Activated naive CD4-positive, alpha-beta T cell treated with anti-CD3 and anti-CD28 coated beads for 36 hours (primary cell): Measurements from ENCODE around the gene EHD1. TPM values are rescaled to one million over a fixed set of nuclear protein-coding genes. Genes with fewer than 3 reads are reported as not detected.

ENCODE experiments used
- CTCF ChIA-PET: fragments of 350-600 bp; sonication (Branson Sonifier 250); formaldehyde crosslinking; loops from one replicate; lab custom pipeline; 2021; ENCODE audit warnings: antibody characterized with exemption; lab: Charles Lee
- DNase-seq: peaks from one replicate; pipeline ENCODE4 v3.0.0-alpha.2; 2020
- H3K27ac Mint-ChIP-seq: one replicate; pipeline ENCODE4 v1.8.0; 2021; ENCODE audit warnings: mild to moderate bottlenecking, mixed read lengths
- H3K27me3 Mint-ChIP-seq: one replicate; pipeline ENCODE4 v1.8.0; 2021; ENCODE audit warnings: low read depth, mixed read lengths
- H3K36me3 Mint-ChIP-seq: one replicate; pipeline ENCODE4 v1.8.0; 2021; ENCODE audit warnings: low read depth, mixed read lengths
- H3K4me1 Mint-ChIP-seq: one replicate; pipeline ENCODE4 v1.8.0; 2021; ENCODE audit warnings: low read depth, mixed read lengths
- H3K4me3 Mint-ChIP-seq: one replicate; pipeline ENCODE4 v1.8.0; 2021; ENCODE audit warnings: mild to moderate bottlenecking, moderate library complexity, mixed read lengths
- H3K9me3 Mint-ChIP-seq: one replicate; pipeline ENCODE4 v1.8.0; 2021; ENCODE audit warnings: mixed read lengths
- intact Hi-C: fragments of 100-400 bp; cut with micrococcal nuclease; formaldehyde crosslinking; loops from one replicate; pipeline ENCODE4 v1.15.1; 2023
- total RNA-seq, 2 experiments: library from RNA; stranded (reverse); gene quantifications; one replicate each; pipeline ENCODE4 v1.2.3, GENCODE V29; 2021

The EHD1 gene
- total RNA-seq, 2 experiments from 2014 or later, result 124 to 132 TPM

- CTCF ChIA-PET, result interaction anchor here (0.6 to 1.0 kb wide), 3 partner anchors 13 to 70 kb away, joined by 3 to 4 read pairs (median 3); no protein-coding TSS in a partner anchor
- Mint-ChIP-seq H3K27ac (peak overlapping the region; percentile 81), H3K27me3 (no peaks in the 10 kb centered on the region), H3K4me3 (peak overlapping the region; percentile 87), H3K4me1 (peaks cover 25% of the 10 kb centered on the region), H3K36me3 (peaks cover under 1% of the 10 kb centered on the region), H3K9me3 (no peaks in the 10 kb centered on the region)
- intact Hi-C loops, result loop anchor here (1.0 to 5.0 kb wide), 9 partner anchors 8 to 199 kb away; partner anchors contain the start of genes ARL2, CDCA5, EHD1 and SF1
- DNase-seq, result no peak
Observed at GRCh38 chr11:64917663-64917995, 39.2 kb upstream of the EHD1 start.

DNA sequence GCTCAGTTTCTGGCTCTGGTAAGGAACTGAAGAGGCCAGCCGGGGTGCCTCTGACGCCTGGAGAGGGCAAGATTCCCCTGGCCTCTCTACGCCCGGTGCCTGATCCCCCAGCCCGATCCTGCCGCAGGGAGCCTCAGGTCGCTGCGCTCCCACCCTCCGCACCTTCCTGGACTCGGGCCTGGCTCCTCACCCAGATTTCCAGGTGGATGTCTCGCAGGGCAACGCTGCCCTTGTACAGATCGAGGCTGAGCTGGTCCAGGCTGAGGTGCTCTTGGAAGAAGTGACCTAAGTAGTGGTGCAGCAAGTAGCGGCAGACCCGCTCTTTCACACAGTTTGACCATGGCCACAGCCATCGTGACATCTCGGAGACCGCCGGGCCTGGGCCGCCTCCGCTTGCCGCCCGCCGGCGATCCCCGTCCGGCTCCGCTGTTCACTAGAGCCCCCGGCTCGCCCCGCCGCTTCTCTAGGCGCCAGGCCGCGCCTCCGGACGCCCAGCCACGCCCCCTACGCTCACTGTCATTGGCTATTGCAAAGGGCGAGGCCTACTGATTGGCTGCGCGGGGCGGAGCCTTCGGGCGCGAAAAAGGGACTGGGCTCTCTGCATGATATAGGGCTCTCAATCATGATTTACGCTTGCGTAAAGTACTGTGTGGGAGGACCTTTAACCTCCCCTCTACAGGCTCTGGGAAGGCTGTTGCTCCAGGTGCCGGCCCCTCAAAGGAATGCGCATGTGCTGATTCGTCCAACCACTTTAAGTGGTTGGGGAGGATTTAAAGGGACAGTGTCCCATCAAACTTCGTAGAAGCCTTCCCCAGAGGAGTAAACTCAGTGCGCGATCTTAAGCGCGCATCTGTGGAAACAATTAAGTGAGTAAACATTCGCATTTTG, 38.6 kb upstream of the EHD1 start, which contains the start of gene ATG2A:
Gene ATG2A (minus strand): TSS at position 435 of the 888 bp plus-strand sequence. CDS start 74 bp downstream, at position 361.
- H3K9me3 Mint-ChIP-seq, result no peaks in the 10 kb centered on the region
- H3K4me3 Mint-ChIP-seq, result peak within 1 kb of the TSS; percentile 87
- no peaks in the 10 kb centered on the region for H3K27me3 Mint-ChIP-seq
- intact Hi-C loops, result loop anchor here (1.0 to 5.0 kb wide), 9 partner anchors 8 to 200 kb away; partner anchors contain the start of genes ARL2, CDCA5, EHD1 and SF1
- CTCF ChIA-PET, result interaction anchor here (0.6 to 1.0 kb wide), 4 partner anchors 14 to 70 kb away, joined by 3 to 4 read pairs (median 4); no protein-coding TSS in a partner anchor
- peaks cover 25% of the 10 kb centered on the region for H3K4me1 Mint-ChIP-seq
- peak; percentile 99 for DNase-seq
- peaks cover 1% of the 10 kb centered on the region for H3K36me3 Mint-ChIP-seq
- H3K27ac Mint-ChIP-seq, result peak within 1 kb of the TSS; percentile 81

GRCh38 chr11:64916040-64916774, 37.8 kb upstream of the EHD1 start:
- Mint-ChIP-seq H3K27ac (peak overlapping the region; percentile 63), H3K4me1 (peaks cover 25% of the 10 kb centered on the region), H3K36me3 (peaks cover 5% of the 10 kb centered on the region), H3K9me3 (no peaks in the 10 kb centered on the region), H3K4me3 (peak overlapping the region; percentile 87), H3K27me3 (no peaks in the 10 kb centered on the region)
- DNase-seq, result peak; percentile 33
- CTCF ChIA-PET, result no interaction called here
- intact Hi-C loops, result loop anchor here (2.0 to 5.0 kb wide), 5 partner anchors 37 to 201 kb away; partner anchors contain the start of genes CDCA5, EHD1, SF1 and ZFPL1

DNA sequence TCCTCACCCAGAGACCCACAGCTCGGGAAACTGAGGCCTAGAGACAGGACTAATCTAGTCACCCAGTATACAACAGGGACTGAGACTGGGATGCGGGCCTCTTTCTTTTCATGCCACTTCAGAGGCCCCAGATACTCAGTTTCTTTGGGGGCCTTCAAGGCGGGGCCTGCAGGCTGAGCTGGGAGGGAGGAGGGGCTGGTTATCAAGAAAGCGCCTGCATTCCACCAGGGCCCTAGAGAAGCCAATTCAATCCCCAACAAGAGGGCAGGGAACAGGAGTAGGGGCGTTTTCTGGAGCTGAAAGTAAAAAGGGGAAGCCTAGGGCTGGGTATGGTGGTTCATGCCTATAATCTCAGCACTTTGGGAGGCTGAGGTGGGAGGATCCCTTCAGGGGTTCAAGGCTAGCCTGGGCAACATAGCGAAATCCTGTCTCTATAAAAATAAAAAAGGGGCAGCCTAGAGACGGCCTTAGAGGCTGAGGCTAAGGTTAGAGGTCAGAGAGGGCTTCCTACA, 37.0 kb upstream of the EHD1 start:
- H3K36me3 Mint-ChIP-seq, result peaks cover 8% of the 10 kb centered on the region
- H3K27ac Mint-ChIP-seq, result no peak overlapping the region
- DNase-seq, result no peak
- H3K4me1 Mint-ChIP-seq, result peaks cover 25% of the 10 kb centered on the region
- peak overlapping the region; percentile 87 for H3K4me3 Mint-ChIP-seq
- CTCF ChIA-PET, result interaction anchor here (1.4 kb wide), 1 partner anchor 67 kb away, joined by 4 read pairs; no protein-coding TSS in a partner anchor
- H3K27me3 Mint-ChIP-seq, result no peaks in the 10 kb centered on the region
- no peaks in the 10 kb centered on the region for H3K9me3 Mint-ChIP-seq
- intact Hi-C loops, result loop anchor here (5.0 kb wide), 1 partner anchor 167 kb away; the partner anchor contains the start of genes CDCA5 and ZFPL1

- Mint-ChIP-seq H3K4me1 (peaks cover 25% of the 10 kb centered on the region), H3K36me3 (peaks cover 8% of the 10 kb centered on the region), H3K27ac (no peak overlapping the region), H3K27me3 (no peaks in the 10 kb centered on the region), H3K4me3 (no peak overlapping the region), H3K9me3 (no peaks in the 10 kb centered on the region)
- intact Hi-C loops, result no loop called here
- DNase-seq, result no peak
- CTCF ChIA-PET, result interaction anchor here (1.4 kb wide), 1 partner anchor 66 kb away, joined by 4 read pairs; no protein-coding TSS in a partner anchor
Observed at GRCh38 chr11:64914123-64914522, 35.7 kb upstream of the EHD1 start.

DNA sequence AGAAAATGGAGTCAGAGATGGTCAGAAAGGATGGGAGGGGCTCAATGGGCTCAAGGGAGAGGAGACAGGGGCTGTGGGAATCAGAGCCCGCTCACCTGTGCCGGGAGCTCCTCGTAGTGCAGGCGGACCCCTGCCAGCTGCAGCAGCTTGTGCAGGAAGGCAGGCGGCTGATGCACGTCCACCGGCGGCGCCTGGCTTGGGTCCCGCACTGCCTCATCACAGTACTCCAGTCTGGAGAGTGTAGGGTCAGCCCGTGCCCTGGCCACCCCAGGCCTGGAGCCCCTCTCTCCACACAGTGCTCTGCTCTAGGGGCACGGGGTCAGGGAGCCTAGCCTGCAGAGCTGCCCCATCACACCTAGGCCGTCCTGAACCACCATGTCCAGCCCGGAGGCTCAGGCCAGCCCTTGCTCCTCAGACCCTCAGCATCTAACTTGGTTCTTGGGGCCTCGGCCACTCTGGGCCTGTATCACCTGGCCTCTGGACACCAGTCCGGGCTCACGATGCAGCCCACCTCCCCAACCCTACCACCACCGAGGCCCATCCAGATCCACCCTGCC, 34.8 kb upstream of the EHD1 start:
- intact Hi-C loops, result no loop called here
- Mint-ChIP-seq H3K27ac (no peak overlapping the region), H3K27me3 (no peaks in the 10 kb centered on the region), H3K9me3 (no peaks in the 10 kb centered on the region), H3K4me3 (no peak overlapping the region), H3K4me1 (peaks cover 25% of the 10 kb centered on the region), H3K36me3 (peaks cover 8% of the 10 kb centered on the region)
- DNase-seq, result no peak
- CTCF ChIA-PET, result no interaction called here

DNA sequence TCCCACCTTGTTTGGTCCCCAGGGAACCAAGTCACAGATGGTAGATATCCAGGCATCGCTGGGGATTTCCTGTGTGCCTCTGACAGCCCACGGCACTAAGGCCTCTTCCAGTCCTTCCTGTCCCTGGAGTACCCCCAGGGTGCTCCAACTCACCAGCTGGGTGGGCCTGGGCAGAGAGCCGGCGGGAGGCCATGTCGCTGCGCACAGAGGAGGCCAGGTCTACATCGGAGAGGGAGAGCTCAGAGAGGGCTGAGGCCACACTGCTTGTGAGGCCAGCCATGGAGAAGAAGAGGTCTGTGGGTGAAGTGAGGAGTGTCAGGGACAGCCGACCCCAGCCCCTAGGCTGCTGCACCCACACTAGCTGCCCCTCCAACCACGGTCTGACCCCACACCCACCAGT, 33.3 kb upstream of the EHD1 start:
- H3K36me3 Mint-ChIP-seq, result peaks cover 12% of the 10 kb centered on the region
- intact Hi-C loops, result no loop called here
- no peak for DNase-seq
- no peaks in the 10 kb centered on the region for H3K9me3 Mint-ChIP-seq
- H3K4me1 Mint-ChIP-seq, result peaks cover 15% of the 10 kb centered on the region
- CTCF ChIA-PET, result interaction anchor here (1.1 kb wide), 1 partner anchor 52 kb away, joined by 3 read pairs; no protein-coding TSS in a partner anchor
- no peaks in the 10 kb centered on the region for H3K27me3 Mint-ChIP-seq
- H3K27ac Mint-ChIP-seq, result peak overlapping the region; percentile 36
- H3K4me3 Mint-ChIP-seq, result no peak overlapping the region

GRCh38 chr11:64911142-64911541, 32.7 kb upstream of the EHD1 start:
- peaks cover 12% of the 10 kb centered on the region for H3K36me3 Mint-ChIP-seq
- H3K4me3 Mint-ChIP-seq, result no peak overlapping the region
- CTCF ChIA-PET, result no interaction called here
- no peaks in the 10 kb centered on the region for H3K27me3 Mint-ChIP-seq
- no peak for DNase-seq
- peaks cover 11% of the 10 kb centered on the region for H3K4me1 Mint-ChIP-seq
- H3K9me3 Mint-ChIP-seq, result no peaks in the 10 kb centered on the region
- no peak overlapping the region for H3K27ac Mint-ChIP-seq
- intact Hi-C loops, result no loop called here

GRCh38 chr11:64910451-64911093, 32.2 kb upstream of the EHD1 start:
- Mint-ChIP-seq H3K27me3 (no peaks in the 10 kb centered on the region), H3K27ac (no peak overlapping the region), H3K4me3 (no peak overlapping the region), H3K4me1 (peaks cover 5% of the 10 kb centered on the region), H3K36me3 (peaks cover 12% of the 10 kb centered on the region), H3K9me3 (no peaks in the 10 kb centered on the region)
- DNase-seq, result no peak
- intact Hi-C loops, result no loop called here
- CTCF ChIA-PET, result no interaction called here

GRCh38 chr11:64909653-64910343, 31.4 kb upstream of the EHD1 start:
- peaks cover 14% of the 10 kb centered on the region for H3K36me3 Mint-ChIP-seq
- no peaks in the 10 kb centered on the region for H3K27me3 Mint-ChIP-seq
- intact Hi-C loops, result no loop called here
- H3K4me3 Mint-ChIP-seq, result no peak overlapping the region
- CTCF ChIA-PET, result no interaction called here
- no peak for DNase-seq
- no peak overlapping the region for H3K27ac Mint-ChIP-seq
- H3K9me3 Mint-ChIP-seq, result no peaks in the 10 kb centered on the region
- peaks cover 1% of the 10 kb centered on the region for H3K4me1 Mint-ChIP-seq

GRCh38 chr11:64908766-64909165, 30.3 kb upstream of the EHD1 start:
- Mint-ChIP-seq H3K9me3 (no peaks in the 10 kb centered on the region), H3K4me1 (no peaks in the 10 kb centered on the region), H3K27ac (no peak overlapping the region), H3K27me3 (no peaks in the 10 kb centered on the region), H3K36me3 (peaks cover 14% of the 10 kb centered on the region), H3K4me3 (no peak overlapping the region)
- no peak for DNase-seq
- CTCF ChIA-PET, result interaction anchor here (0.6 kb wide), 1 partner anchor 203 kb away, joined by 3 read pairs; the partner anchor contains the start of gene TM7SF2
- intact Hi-C loops, result no loop called here
